Neutrophil (primary cell): ENCODE data around the gene RAMP1.
"Not testable (repeated sequence)": the region's sequence is repeated elsewhere in the genome, so short reads cannot be mapped to it uniquely, and the experiment has no call there.

Source experiments
- H3K27ac ChIP-seq: fragments of 200-600 bp; sonication (generic); 2 replicates; pipeline ENCODE4 v1.5.1; 2016; ENCODE audit warnings: mild to moderate bottlenecking, moderate library complexity
- H3K27me3 ChIP-seq: fragments of 200-600 bp; sonication (generic); 2 replicates; pipeline ENCODE4 v1.6.0; 2016; ENCODE audit warnings: mild to moderate bottlenecking
- H3K36me3 ChIP-seq: fragments of 200-600 bp; sonication (generic); 2 replicates; pipeline ENCODE4 v1.5.1; 2017
- H3K4me1 ChIP-seq, 2 experiments: fragments of 200-600 bp in 1 of 2; sonication (generic) in 1 of 2; 1 replicate in 1 of 2; 2 replicates in 1 of 2; pipeline versions ENCODE4 v1.5.1 to v1.6.1; 2013 to 2016; ENCODE audit warnings: low read depth in 1 of 2, low read length in 1 of 2, mild to moderate bottlenecking in 1 of 2, moderate library complexity in 1 of 2; ENCODE audit not compliant: control insufficient read depth in 1 of 2, insufficient read depth in 1 of 2
- H3K4me3 ChIP-seq, 2 experiments: fragments of 200-600 bp in 1 of 2; sonication (generic) in 1 of 2; 1 replicate in 1 of 2; 2 replicates in 1 of 2; pipeline ENCODE4 v1.5.1; 2013 to 2016; ENCODE audit warnings: low read depth in 1 of 2, low read length in 1 of 2, mild to moderate bottlenecking in 1 of 2, moderate library complexity in 1 of 2
- H3K9me3 ChIP-seq: fragments of 200-600 bp; sonication (generic); 2 replicates; pipeline ENCODE4 v1.5.1; 2016
- CTCF ChIP-seq: fragments of 200-600 bp; sonication (generic); IDR thresholded peaks from 2 replicates; pipeline ENCODE4 v1.5.1; 2016; ENCODE audit warnings: antibody characterized with exemption

Gene RAMP1

GRCh38 chr2:237867465-237867864 lies 8.0 kb downstream of the RAMP1 start:
- no peak for TF ChIP-seq CTCF
- H3K4me1 ChIP-seq, result no peaks in the 10 kb centered on the region
- H3K27me3 ChIP-seq, result peaks cover 56% of the 10 kb centered on the region

GRCh38 chr2:237868074-237868473 lies 8.7 kb downstream of the RAMP1 start:
- H3K9me3 ChIP-seq, H3K4me1 ChIP-seq, H3K27ac ChIP-seq, H3K4me3 ChIP-seq, H3K36me3 ChIP-seq: not testable (repeated sequence)
- peaks cover 57% of the 10 kb centered on the region for H3K27me3 ChIP-seq

More at GRCh38 chr2:237867465-237867864, 8.0 kb downstream of the RAMP1 start:
- no peak overlapping the region for H3K4me3 ChIP-seq
- H3K9me3 ChIP-seq, result no peaks in the 10 kb centered on the region
- no peak overlapping the region for H3K27ac ChIP-seq
- H3K36me3 ChIP-seq, result no peaks in the 10 kb centered on the region

GRCh38 chr2:237868631-237869342 lies 9.4 kb downstream of the RAMP1 start:
- peaks cover 60% of the 10 kb centered on the region for H3K27me3 ChIP-seq
- no peaks in the 10 kb centered on the region for H3K4me1 ChIP-seq
- H3K27ac ChIP-seq, result no peak overlapping the region
- H3K9me3 ChIP-seq, result no peaks in the 10 kb centered on the region
- H3K4me3 ChIP-seq, result no peak overlapping the region
- TF ChIP-seq CTCF, result no peak
- H3K36me3 ChIP-seq, result no peaks in the 10 kb centered on the region

GRCh38 chr2:237869343-237870102 lies 10.1 kb downstream of the RAMP1 start:
- Histone ChIP-seq H3K4me3 (no peak overlapping the region), H3K27me3 (peaks cover 67% of the 10 kb centered on the region), H3K4me1 (no peaks in the 10 kb centered on the region), H3K27ac (no peak overlapping the region), H3K9me3 (no peaks in the 10 kb centered on the region), H3K36me3 (no peaks in the 10 kb centered on the region)
- no peak for TF ChIP-seq CTCF

GRCh38 chr2:237870126-237870525 lies 10.7 kb downstream of the RAMP1 start:
- TF ChIP-seq CTCF, result no peak
- Histone ChIP-seq H3K27me3 (peaks cover 67% of the 10 kb centered on the region), H3K36me3 (no peaks in the 10 kb centered on the region), H3K4me1 (no peaks in the 10 kb centered on the region), H3K4me3 (no peak overlapping the region), H3K9me3 (no peaks in the 10 kb centered on the region), H3K27ac (no peak overlapping the region)
